GM15510 (cell line): ENCODE data around the gene RINL.

Experiments
- POLR2A ChIP-seq: IDR thresholded peaks from 3 replicates; pipeline ENCODE4 v1.6.1; 2011; ENCODE audit warnings: borderline replicate concordance; ENCODE audit not compliant: insufficient read length; ENCODE audit errors: extremely low read depth

Gene RINL, protein sequence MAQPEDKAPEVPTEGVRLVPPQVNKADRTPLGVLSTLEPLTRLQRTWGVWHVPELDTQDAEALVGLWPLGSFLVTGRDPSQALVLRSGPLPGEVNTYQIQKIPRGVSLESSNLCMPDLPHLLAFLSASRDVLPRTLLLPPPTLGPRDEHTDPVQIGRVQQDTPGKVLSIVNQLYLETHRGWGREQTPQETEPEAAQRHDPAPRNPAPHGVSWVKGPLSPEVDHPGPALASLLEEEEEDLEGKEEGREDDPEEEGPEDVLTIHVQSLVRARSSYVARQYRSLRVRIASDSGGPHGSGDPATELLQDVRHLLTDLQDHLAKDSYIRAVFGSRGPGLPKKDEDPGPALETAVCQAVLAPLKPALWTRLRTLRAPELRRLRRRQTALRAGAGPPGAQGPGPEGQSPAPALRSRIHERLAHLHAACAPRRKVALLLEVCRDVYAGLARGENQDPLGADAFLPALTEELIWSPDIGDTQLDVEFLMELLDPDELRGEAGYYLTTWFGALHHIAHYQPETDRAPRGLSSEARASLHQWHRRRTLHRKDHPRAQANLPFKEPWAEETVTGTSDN

DNA sequence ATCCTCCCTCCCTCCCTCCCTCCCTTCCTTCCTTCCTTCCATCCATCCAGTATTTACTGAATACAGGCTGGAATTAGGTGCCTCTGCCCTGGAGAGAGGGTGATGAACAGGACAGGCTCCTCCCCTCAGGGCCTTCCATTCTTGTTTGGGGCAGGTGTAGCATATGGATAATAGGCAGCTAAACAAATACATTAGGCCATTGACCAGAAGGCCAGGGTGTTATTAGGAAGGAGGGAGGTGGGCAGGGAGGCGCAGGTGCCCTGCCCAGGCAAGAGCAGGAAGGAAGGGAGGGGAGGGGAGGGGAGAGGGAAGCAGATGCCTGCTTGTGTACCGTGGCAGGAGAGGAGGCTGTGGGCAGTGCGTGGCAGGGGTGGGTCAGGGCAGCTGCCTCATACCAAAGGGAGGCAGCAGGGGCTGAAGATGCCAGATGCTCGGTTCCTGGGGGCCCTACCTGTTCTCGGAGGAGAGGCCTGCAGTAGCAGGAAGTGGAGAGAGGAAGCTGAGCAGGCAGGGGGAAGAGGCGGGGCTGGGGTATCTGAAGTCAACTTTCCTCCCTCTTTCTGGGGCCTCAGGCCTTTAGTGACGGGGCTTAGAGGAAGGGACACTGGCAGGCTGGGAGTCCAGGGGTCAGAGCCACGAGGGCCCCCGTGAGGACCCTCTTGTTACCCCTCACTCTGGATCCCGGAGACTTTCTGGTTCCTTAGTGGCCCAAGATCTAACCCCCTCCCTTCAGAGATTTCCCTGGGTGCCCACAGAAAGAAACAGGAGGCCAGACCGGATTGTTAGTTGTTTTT, at the start of gene RINL:
Gene RINL, minus strand, starts transcription at position 495 of the 794 bp plus-strand sequence. CDS start 1,533 bp downstream, outside the sequence.
- peak; percentile 76 for TF ChIP-seq POLR2A

DNA sequence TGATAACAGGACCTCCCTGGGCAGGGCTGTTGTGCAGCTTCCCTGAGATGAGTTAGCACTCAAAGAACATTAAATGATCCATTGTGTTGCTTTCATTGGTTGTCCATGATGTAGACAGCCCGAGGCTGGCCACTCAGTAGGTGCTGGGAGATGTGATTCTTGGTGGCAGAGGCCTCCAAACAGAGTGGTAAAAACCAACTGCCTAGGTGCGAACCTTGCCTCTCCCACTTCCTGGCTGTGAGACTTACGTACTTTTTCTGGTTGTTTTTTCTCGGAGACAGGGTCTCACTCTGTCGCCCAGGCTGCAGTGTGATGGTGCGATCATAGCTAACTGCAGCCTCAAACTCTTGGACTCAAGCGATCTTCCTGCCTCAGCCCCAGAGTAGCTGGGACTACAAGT, 46.3 kb upstream of the RINL start:
- TF ChIP-seq POLR2A = no peak

DNA sequence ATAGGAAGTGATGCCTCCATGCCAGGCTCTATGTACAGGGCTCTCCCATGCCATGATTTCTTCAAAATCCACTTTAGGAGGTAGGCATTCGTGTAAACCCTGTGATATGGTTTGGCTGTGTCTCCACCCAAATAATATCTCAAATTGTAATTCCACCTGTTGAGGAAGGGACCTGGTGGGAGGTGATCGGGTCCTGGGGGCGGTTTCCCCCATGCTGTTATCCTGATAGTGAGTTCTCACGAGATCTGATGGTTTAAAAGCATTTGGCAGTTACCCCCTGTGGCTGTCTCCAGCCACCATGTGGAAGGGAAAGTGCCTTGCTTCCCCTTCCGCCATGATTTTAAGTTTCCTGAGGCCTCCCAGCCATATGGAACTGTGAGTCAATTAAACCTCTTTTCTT, 44.4 kb upstream of the RINL start:
- no peak for TF ChIP-seq POLR2A

DNA sequence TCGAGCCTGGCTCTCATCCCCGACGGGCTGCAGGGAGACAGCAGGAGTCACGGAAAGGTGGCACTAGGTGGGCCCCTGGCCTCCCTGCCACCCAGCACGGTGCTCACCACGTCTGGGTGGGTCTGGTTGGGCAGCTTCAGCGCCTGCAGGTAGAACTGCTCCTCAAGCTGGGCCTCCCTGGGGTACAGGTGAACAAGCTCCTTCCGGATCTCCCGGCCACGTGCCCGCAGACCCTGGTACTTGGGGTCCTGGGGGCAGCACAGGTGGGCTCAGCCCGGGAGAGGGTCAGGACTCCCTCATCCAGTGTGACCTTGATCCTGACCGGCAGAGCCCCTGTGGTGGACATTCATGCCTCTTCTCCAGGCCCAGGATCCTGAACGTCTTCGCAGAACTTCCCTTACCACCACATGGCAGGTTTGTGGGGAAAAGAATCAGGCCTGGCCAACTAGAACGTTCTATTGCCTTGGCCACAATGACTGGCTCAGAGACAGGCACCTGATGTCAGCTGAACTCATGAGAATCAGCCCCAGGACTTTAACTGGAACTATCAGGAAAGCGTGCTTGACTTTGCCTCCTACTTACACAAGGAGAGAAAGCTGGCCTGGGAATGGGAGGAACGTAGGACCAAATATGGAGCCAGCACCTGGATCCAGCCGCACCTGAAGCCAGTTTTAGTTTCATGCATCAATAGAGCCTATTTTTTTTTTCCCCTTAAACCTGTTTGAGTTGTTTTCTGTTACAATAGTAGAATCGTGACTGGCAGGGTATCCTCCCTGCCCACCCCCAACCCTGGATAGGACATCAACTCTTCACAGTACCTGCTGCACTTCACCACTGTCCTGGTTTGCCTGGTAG, 43.6 kb upstream of the RINL start:
- TF ChIP-seq POLR2A = no peak

DNA sequence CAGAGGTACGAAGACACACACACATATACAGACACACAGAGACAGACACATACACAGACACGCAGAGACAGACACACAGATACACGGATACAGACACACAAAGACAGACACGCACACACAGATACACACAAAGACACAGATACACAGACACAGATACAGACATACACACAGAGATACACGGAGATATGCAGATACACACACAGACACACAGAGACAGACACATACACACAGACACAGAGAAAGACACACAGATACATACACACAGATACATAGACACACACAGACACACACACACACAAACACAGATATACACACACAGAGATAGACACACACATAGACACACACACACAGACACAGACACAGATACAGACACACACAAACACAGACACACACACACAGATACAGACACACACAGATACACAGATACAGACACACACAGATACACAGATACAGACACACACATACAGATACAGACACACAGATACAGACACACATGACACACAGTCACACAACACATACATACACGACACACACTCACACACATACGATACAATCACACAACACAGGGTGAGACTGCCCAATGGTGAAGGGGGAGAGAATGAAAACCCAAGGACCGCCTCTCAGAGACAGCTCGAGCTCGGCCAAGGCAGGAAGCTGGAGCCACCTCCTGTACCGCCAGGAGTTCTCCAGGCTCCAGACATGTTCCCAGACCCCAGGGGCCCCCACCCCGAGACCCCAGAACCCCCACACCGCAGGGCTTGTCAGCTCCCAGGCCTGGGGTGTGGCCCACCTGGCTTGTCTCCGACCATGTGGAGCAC, 42.7 kb upstream of the RINL start:
- TF ChIP-seq POLR2A = no peak

DNA sequence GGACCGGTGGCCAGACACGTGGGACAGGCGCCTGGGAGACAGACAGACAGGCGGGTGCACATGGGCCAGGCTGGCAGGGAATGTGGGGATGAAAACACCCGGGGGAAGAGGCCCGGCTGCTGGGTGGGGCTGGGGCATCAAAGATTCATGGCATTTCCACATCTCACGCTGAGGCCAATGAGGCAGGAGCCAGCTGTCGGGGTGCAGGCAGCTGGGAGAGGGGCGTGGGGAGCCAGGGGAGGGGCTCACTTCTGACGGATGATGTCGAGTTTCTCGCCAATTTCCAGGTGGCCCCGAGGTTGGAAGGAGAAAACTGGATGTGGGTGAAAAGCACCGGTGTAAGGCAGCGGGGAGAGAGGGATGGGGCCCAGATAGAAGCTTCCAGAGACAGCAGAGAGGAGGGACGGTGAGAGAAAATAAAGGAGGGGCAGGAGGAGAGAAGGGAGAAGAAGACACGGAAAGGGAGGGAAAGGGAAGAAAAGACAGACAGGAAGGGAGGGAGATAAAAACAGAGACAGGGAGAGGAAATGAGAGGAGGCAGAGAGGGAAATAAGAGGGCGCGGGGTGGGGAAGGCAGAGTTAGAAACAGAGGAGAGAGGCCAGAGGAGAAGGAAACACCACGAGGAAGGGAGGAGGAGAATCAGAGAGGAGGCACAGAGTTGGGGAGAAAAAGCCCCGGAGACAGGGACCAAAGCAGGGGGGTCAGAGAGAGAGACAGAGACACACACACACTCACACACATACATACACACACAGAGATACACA, 41.9 kb upstream of the RINL start:
- TF ChIP-seq POLR2A = no peak

DNA sequence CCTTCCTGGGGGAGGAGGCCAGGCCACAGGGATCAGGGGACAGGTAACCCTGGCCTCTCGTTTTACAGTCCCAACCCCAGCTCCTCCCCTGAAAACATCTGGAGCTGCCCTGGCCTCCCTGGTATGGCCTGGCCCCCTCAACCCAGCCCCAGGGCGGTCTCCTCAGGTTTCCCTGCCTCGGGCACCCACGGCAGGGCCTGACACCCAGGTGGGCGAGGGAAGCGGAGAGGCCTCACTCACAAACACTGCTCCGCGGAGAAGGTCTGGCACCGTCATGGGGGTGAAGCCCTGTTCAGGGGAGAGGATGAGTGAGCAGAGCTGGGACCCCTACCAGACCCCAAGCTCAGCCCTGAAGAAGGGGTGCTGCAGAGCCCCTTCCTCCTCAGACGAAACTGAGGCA, 40.5 kb upstream of the RINL start:
- no peak for TF ChIP-seq POLR2A

DNA sequence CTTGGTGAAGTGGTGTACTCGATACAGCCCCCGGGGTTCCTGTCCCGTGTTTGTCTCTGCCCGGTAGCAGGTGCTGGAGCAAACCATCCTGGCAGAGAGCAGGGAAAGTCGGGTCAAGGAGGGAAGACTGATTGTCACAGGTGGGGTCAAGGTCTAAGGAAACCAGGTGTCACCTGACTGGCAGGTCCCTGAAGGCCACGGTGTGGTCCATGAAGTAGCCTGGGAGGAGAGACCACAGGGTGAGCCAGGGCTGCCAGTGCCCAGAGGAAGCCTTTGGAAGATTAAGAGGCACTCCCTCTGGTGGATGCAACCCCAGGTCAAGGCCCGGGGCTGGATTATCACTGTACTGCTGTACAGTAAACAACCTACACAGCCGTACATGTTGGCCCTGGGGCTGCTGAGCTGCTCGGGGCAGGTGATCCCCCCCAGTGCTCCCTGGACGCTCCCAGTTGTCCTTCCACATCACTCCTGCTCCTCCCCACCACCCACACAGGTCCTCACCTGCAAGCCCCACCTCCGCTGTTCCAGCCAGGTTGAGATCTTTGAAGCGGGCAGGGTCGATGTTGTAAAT, 39.9 kb upstream of the RINL start:
- TF ChIP-seq POLR2A = no peak

DNA sequence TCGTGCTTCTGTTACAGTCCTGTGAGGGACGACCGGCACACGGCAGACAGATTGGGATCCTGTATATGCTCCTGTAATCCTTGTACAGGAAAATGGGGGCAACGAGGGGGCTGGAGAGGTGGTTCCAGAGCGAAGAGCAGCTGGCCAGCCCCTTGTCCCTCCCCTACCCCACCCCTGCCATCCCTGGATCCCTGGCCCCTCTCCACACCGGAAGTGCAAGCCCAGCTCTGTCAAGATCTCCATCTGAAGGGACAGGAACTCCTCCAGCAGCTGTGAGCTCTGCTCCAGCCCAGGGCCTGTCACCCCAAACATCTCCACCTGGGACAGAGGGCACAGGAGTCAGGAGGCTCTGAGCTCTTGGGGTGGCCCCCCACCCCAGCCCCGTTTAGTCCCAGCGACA, 39.4 kb upstream of the RINL start:
- TF ChIP-seq POLR2A = no peak

DNA sequence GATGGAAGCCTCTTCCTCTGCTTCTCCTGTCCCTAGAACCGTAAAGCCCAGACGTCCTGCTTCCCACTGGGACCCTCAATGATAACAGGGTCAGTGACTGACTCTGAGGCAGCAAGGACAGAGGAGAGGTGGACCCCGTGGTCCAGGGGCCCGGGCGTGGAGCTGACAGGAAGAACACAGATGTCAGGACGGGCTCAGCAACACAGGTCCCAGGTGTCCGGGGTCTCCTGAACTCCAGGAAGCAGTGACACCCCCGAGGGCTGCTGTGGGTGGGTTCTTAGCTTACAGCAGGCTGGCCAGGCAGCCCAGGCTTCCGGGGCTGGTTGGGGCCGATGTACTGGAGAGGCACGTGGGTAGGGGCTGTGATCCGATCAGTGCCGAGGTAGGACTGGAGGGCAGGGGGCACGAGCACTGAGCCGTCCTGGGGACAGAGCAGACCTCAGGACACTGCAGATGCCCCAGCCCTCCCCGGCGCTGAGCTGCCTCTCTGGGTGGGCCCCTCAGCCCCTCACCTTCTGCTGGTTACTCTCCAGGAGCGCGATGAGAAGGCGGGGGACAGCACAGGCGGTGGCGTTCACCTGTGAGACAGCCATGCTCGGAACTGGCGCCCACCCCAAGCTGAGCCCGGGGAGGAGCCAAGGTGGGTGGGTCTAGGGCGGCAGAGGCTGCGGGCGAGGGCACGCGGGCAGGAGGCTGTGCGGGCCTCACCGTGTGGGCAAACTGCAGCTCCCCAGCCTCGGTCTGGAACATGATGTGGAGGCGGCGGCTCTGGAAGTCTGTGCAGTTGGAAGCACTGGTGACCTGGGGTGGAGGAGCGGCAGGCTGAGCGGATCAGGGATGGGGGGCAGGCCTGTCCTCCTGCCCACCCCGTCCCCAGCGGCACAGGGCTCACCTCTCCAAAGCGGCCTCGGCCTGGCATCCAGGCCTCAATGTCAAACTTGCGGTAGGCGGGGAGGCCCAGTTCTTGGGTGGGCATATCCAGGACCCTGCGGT, 37.5 kb upstream of the RINL start:
- no peak for TF ChIP-seq POLR2A

DNA sequence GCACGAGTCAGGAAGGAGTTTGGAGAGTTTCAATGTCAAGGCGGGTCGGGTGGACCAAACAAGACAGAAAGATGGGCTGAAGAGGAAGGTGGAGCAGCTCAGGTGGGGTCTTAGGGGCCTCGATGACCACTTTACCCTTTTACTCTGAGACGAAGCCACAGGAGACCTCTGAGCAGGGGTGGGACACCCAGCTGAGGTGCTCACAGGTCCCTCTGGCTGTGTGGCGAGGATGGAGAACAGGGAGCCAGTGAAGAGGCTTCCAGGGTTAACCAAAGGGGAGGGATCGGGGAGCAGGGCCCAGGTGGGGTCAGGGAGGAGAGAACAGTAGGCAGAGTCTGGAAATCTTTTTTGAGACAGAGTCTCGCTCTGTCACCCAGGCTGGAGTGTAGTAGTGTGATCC, 35.9 kb upstream of the RINL start:
- no peak for TF ChIP-seq POLR2A
